ENCODE data around the gene PRMT6. TPM values are rescaled to one million over a fixed set of nuclear protein-coding genes. Genes with fewer than 3 reads are reported as not detected.
"Not testable (repeated sequence)": the region's sequence is repeated elsewhere in the genome, so short reads cannot be mapped to it uniquely, and the experiment has no call there.

PRMT6 gene
- total RNA-seq = 4.6 TPM
- long read RNA-seq, transcript PRMT6-201 (1 exons, 2,616 nt) = major isoform, 13 of 13 reads
- long read RNA-seq, partial matches to known transcripts = 0 of 13 reads
- long read RNA-seq, other reads (novel, unspliced or antisense) = 0 of 13 reads

- DNase-seq (peak; percentile 91), ATAC-seq (peak; percentile 99)
- intact Hi-C loops (cut with micrococcal nuclease) = no loop called here
Measured at GRCh38 chr1:107056426-107057196, at the start of gene PRMT6. TSS of gene PRMT6 (plus strand) at chr1:107056674. CDS start at chr1:107056716, 42 bp downstream.

- intact Hi-C loops (cut with micrococcal nuclease) = no loop called here
- DNase-seq (no peak), ATAC-seq (no peak)
Measured at GRCh38 chr1:107009281-107009680, 47.2 kb upstream of the PRMT6 start.

- no peak for DNase-seq
- no peak for ATAC-seq
- intact Hi-C loops (cut with micrococcal nuclease) = no loop called here
Measured at GRCh38 chr1:107010582-107010981, 45.9 kb upstream of the PRMT6 start.

GRCh38 chr1:107016376-107016978 lies 40.0 kb upstream of the PRMT6 start:
- intact Hi-C loops (cut with micrococcal nuclease) = no loop called here
- ATAC-seq (no peak), DNase-seq (no peak)

- no peak for DNase-seq
- no peak for ATAC-seq
- intact Hi-C loops (cut with micrococcal nuclease) = no loop called here
Measured at GRCh38 chr1:107018445-107018844, 38.0 kb upstream of the PRMT6 start.

- no peak for DNase-seq
- no peak for ATAC-seq
- intact Hi-C loops (cut with micrococcal nuclease) = no loop called here
Measured at GRCh38 chr1:107019166-107019565, 37.3 kb upstream of the PRMT6 start.

- intact Hi-C loops (cut with micrococcal nuclease); DNase-seq; ATAC-seq: not testable (repeated sequence)
Measured at GRCh38 chr1:107038874-107039273, 17.6 kb upstream of the PRMT6 start.

- DNase-seq; intact Hi-C loops (cut with micrococcal nuclease); ATAC-seq: not testable (repeated sequence)
Measured at GRCh38 chr1:107044310-107045220, 11.9 kb upstream of the PRMT6 start.

- ATAC-seq = no peak
Measured at GRCh38 chr1:107047602-107048001, 8.9 kb upstream of the PRMT6 start.

GRCh38 chr1:107048241-107048640 lies 8.2 kb upstream of the PRMT6 start:
- no peak for DNase-seq
- intact Hi-C loops (cut with micrococcal nuclease) = no loop called here
- ATAC-seq = no peak

More at GRCh38 chr1:107047602-107048001, 8.9 kb upstream of the PRMT6 start:
- DNase-seq = no peak
- intact Hi-C loops (cut with micrococcal nuclease) = no loop called here

- ATAC-seq (no peak), DNase-seq (no peak)
- intact Hi-C loops (cut with micrococcal nuclease) = no loop called here
Measured at GRCh38 chr1:107051266-107051665, 5.2 kb upstream of the PRMT6 start.

- DNase-seq; ATAC-seq; intact Hi-C loops (cut with micrococcal nuclease): not testable (repeated sequence)
Measured at GRCh38 chr1:107055919-107056425, 502 bp upstream of the PRMT6 start.

GRCh38 chr1:107057197-107058133 lies 991 bp downstream of the PRMT6 start:
- peak; percentile 86 for DNase-seq
- peak; percentile 92 for ATAC-seq
- intact Hi-C loops (cut with micrococcal nuclease) = no loop called here

- no peak for ATAC-seq
- intact Hi-C loops (cut with micrococcal nuclease) = no loop called here
- DNase-seq = no peak
Measured at GRCh38 chr1:107058245-107059032, 2.0 kb downstream of the PRMT6 start.

GRCh38 chr1:107061886-107062285 lies 5.4 kb downstream of the PRMT6 start:
- no peak for ATAC-seq
- intact Hi-C loops (cut with micrococcal nuclease) = no loop called here

GRCh38 chr1:107073493-107073892 lies 17.0 kb downstream of the PRMT6 start:
- ATAC-seq = no peak
- intact Hi-C loops (cut with micrococcal nuclease) = no loop called here
- no peak for DNase-seq

More at GRCh38 chr1:107061886-107062285, 5.4 kb downstream of the PRMT6 start:
- DNase-seq = no peak

- DNase-seq = no peak
- intact Hi-C loops (cut with micrococcal nuclease) = no loop called here
- no peak for ATAC-seq
Measured at GRCh38 chr1:107076841-107077240, 20.4 kb downstream of the PRMT6 start.

All from left ventricle myocardium superior (tissue), 1 donor.